GM12873 (cell line): ENCODE measurements around the gene METRNL.

Experiments
- CTCF ChIP-seq: IDR thresholded peaks from 2 replicates; pipeline ENCODE4 v1.5.1; 2012; ENCODE audit warnings: low read depth, mild to moderate bottlenecking, moderate library complexity, low read length, control low read depth; ENCODE audit not compliant: insufficient read depth; ENCODE audit errors: missing control alignments

Gene METRNL

GRCh38 chr17:83050651-83051395, 28.6 kb upstream of the METRNL start:
- no peak for TF ChIP-seq CTCF

- no peak for TF ChIP-seq CTCF
Measured at GRCh38 chr17:83051396-83052240, 27.8 kb upstream of the METRNL start.

- no peak for TF ChIP-seq CTCF
Measured at GRCh38 chr17:83052241-83052564, 27.2 kb upstream of the METRNL start.

GRCh38 chr17:83053021-83053681, 26.3 kb upstream of the METRNL start:
- no peak for TF ChIP-seq CTCF

- no peak for TF ChIP-seq CTCF
Measured at GRCh38 chr17:83053739-83054451, 25.5 kb upstream of the METRNL start.

GRCh38 chr17:83054518-83055125, 24.8 kb upstream of the METRNL start:
- no peak for TF ChIP-seq CTCF
